Jurkat, Clone E6-1 (cell line): Measurements from ENCODE around the gene CORO2B.

ENCODE experiments used
- DNase-seq: peaks from one replicate; pipeline ENCODE4 v3.0.0-alpha.2; 2011; ENCODE audit warnings: low read depth, low spot score
- H3K4me3 ChIP-seq: 2 replicates; pipeline ENCODE4 v1.5.1; 2011; ENCODE audit warnings: mild to moderate bottlenecking, low read length, control low read depth, moderate library complexity

Gene CORO2B

GRCh38 chr15:68700455-68701123, 121.8 kb downstream of the CORO2B start:
- no peak for DNase-seq
- H3K4me3 ChIP-seq = no peak overlapping the region

GRCh38 chr15:68701886-68702285, 123.1 kb downstream of the CORO2B start:
- DNase-seq = no peak

DNA sequence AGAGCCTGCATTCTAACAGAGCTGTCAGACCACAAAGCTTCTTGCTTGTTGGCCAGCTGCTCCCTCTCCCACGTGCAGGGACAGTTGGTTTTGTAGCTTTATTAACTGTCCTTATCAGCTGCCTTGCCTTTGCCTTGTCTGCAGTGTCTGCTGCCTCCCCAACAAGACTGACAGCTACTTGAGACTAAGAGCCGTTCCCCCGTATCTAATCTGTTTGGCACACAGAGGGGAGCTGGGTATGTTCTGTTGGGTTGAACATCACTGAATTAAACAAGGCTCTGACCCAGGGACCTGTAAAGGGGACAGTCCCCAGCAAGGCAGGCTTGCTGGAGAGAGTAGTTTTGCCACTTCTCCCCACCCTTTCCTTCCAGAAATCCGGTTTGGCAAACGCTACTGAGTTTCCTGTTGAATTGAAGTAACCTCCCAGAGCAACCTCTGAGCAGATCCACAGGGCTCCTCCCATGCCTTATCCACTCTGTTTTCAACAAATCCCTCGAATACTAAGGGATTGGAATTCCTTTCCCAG, 125.8 kb downstream of the CORO2B start:
- no peak for DNase-seq
- H3K4me3 ChIP-seq = no peak overlapping the region

More at GRCh38 chr15:68701886-68702285, 123.1 kb downstream of the CORO2B start:
- no peak overlapping the region for H3K4me3 ChIP-seq

GRCh38 chr15:68706256-68706655, 127.5 kb downstream of the CORO2B start:
- no peak for DNase-seq
- no peak overlapping the region for H3K4me3 ChIP-seq

DNA sequence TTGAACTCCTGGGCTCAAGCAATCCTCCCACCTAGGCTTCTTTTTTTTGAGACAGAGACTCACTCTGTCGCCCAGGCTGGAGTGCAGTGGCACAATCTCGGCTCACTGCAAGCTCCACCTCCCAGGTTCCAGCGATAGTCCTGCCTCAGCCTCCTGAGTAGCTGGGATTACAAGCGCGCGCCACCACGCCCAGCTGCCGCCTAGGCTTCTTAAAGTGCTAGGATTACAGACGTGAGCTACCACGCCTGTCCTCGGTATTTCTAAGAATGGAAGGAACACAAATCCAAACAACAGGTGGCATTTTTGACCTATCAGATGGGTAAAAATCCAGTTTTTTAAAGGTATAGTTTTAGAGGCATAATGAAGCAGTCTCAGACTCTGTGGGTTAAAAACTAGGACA, 128.1 kb downstream of the CORO2B start:
- no peak overlapping the region for H3K4me3 ChIP-seq
- no peak for DNase-seq

DNA sequence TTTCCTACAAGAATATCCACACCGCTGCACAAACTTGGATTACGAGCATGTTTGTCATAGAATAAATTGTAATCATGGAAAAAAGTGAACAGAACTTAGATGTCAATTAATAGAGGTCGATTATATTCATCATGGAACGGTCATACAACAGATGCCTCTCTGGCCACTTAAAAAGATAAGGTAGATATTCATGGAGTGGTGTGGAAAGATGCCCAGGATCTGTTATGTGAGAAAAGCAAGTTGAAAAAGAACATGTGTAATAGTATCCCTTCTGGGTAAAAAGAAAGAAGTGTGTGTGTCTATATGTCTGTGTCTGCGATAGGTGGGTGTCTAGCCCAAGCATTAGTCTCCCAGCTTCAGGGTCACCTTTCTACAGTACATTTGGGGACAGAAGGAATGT, 128.6 kb downstream of the CORO2B start:
- DNase-seq = no peak
- no peak overlapping the region for H3K4me3 ChIP-seq

DNA sequence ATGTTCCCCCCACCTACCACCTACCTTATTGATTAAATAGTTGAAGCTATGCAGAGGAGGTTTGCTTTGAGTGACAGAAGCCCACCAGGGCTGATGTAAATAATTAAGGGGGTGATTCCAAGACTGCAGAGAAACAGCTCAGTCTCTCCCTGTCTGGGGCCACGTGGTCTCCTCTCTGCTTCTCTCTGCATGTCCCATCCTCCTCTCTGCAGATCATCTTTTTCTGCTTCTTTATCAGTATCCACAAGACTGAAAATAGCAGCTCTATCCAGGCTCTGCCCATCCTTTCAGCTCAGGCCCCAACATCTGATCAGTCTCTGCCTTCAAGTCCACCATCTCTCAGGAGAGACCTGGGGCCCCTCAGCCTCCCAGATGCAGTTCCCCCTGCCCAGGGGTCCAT, 131.1 kb downstream of the CORO2B start:
- DNase-seq = no peak
- H3K4me3 ChIP-seq = no peak overlapping the region

DNA sequence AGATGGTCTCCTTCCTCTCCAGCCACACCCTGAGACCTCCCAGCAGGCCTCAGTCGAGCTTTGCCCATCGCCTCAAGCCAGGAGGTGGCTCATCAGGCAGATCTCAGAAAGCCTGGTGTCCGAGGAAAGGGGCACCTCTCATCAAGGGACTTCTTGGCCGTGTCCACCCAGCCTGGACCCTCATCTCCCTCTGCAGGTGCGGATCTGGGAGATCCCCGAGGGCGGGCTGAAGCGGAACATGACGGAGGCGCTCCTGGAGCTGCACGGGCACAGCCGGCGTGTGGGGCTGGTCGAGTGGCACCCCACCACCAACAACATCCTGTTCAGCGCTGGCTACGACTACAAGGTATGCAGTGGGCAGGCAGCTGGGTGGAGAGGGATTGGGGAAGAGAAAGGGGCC, 131.7 kb downstream of the CORO2B start:
- H3K4me3 ChIP-seq = no peak overlapping the region
- no peak for DNase-seq

DNA sequence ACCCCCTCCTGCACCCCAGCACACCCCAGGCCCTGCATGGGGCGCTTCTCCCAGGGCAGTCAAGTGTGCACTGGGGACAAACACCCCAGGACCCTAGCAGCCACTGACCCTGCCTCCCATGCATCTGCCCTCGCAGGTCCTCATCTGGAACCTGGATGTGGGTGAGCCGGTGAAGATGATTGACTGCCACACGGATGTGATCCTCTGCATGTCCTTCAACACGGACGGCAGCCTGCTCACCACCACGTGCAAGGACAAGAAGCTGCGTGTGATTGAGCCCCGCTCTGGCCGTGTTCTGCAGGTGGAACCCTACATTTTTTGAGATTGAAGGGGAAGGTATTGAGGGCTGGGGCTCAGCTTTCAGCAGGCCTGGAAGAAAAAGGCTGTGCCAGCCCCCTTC, 132.6 kb downstream of the CORO2B start:
- no peak for DNase-seq
- no peak overlapping the region for H3K4me3 ChIP-seq

- DNase-seq = no peak
- H3K4me3 ChIP-seq = no peak overlapping the region
Measured at GRCh38 chr15:68712886-68713285, 134.1 kb downstream of the CORO2B start.

GRCh38 chr15:68713874-68714273, 135.1 kb downstream of the CORO2B start:
- DNase-seq = no peak
- no peak overlapping the region for H3K4me3 ChIP-seq

GRCh38 chr15:68715111-68715510, 136.3 kb downstream of the CORO2B start:
- H3K4me3 ChIP-seq = no peak overlapping the region
- no peak for DNase-seq

DNA sequence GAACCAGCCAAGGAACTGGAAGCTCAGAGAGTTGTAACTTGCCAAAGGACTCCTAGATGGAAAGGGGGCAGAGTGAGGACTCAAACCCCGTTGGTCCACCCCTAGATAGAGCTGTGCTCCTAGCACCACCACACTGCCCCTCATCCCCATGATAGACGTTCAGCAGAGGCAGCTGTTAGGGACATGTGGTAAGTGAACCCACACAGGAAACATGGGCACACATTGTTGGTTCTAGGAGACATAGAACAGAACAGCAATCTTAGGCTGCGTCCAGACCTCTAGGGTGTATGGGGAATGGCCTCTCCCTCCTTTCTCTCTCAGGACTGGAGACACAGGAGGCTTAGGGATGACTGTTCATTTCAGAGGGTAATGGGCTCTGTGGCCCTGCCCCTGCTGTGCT, 139.2 kb downstream of the CORO2B start:
- DNase-seq = peak; percentile 27
- no peak overlapping the region for H3K4me3 ChIP-seq

DNA sequence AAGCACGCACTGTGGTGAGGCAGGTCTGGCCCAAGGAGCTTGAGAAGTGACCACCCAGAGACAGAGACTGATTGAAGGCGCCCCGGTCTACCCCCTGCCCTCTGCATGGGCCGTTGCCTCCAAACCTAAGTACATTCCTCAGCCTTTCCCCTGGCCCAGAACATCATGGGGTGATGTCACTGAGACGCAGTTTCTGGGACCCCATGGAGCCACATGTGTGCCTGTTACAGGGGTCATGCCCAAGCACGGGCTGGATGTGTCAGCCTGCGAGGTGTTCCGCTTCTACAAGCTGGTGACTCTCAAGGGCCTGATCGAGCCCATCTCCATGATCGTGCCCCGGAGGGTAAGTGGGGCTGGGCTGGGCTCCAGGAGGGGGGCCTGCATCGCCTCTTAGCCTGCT, 139.7 kb downstream of the CORO2B start:
- no peak for DNase-seq
- H3K4me3 ChIP-seq = no peak overlapping the region

DNA sequence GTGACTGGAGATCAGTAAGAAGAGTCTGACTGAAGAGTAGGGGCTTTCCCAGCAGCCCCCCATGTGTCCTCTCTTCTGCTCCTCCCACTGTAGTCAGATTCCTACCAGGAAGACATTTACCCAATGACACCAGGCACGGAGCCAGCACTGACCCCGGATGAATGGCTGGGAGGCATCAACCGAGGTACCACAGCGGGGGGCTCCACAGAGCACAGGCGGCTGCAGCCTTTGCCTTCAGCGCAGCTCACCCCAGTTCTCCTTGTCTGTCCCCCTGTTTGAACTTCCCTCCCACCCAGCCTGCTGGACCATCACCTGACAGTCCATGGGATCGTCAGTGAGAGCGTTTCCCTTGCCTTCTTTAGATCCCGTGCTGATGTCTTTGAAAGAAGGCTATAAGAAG, 140.3 kb downstream of the CORO2B start:
- no peak for DNase-seq
- H3K4me3 ChIP-seq = no peak overlapping the region

DNA sequence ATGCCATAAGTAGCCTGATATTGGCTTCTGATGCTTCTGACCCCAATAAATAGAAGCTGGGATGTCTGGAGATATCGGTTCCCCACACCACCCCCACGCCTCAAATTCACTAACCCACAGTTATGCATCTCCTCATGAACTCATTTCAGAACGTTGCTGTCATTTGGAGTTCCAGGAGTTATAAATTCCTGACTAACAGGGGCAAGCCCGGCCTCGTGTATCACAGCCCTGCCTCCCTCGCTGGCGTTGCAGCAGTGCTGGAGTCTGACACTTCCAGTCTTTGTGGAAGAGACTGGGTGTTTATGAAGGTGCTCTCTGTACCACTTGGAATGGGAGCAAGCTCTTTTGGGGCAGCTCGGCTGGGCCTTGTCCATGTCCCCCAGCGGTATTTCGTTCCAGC, 140.9 kb downstream of the CORO2B start:
- no peak for DNase-seq
- H3K4me3 ChIP-seq = no peak overlapping the region

GRCh38 chr15:68721886-68722285, 143.1 kb downstream of the CORO2B start:
- H3K4me3 ChIP-seq = no peak overlapping the region
- no peak for DNase-seq

- no peak overlapping the region for H3K4me3 ChIP-seq
Measured at GRCh38 chr15:68725736-68726135, 146.9 kb downstream of the CORO2B start.

DNA sequence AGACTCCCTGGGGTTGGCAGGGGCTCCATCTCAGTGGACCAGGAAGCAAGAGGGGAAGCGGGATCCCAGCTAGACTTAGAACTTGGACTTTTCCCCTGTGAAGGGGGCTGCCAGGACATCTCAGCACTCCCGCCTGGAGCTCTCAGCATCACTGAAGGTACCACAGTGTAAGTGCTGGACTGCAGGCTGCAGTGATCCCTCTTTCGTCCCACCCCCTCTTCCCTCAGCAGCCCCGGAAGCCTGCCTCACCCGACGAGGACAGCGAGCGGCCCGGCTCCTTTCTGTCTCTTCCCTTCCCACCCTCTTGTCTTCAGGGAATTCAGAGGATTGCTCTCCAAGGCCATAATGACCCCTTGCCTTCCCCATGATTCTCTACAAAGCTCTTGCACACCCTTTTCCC, 147.5 kb downstream of the CORO2B start:
- no peak for DNase-seq
- H3K4me3 ChIP-seq = no peak overlapping the region

More at GRCh38 chr15:68725736-68726135, 146.9 kb downstream of the CORO2B start:
- no peak for DNase-seq

- no peak for DNase-seq
Measured at GRCh38 chr15:68729789-68730411, 151.1 kb downstream of the CORO2B start.

DNA sequence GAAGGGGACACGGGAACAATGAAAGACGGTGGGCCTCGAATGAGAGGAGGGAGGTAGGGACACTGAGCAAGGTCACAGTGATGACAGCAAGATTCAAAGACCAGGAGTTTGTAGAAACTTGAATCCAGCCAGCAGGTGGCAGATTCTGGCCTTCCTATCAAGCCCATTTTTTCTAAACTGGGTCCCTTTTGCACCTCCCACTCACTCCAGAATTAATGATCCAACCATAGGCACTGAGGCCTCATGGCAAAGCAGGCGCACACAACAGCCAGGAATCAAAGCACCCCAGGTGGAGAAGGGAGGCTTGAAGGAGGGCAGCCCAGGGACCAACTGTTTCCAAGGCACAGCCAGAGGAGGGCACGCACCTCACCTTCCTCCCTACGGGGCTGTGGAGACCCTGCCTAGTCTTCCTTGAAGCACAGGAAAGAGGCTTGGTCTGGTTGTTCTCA, 151.7 kb downstream of the CORO2B start:
- peak; percentile 37 for DNase-seq
- no peak overlapping the region for H3K4me3 ChIP-seq

More at GRCh38 chr15:68729789-68730411, 151.1 kb downstream of the CORO2B start:
- no peak overlapping the region for H3K4me3 ChIP-seq
